GM12872 (cell line): ENCODE data around the gene CBLN3.

Source experiments
- TF ChIP-seq, protein P1 (sequence below): IDR thresholded peaks from 3 replicates; pipeline ENCODE4 v1.5.1; 2011; ENCODE audit warnings: low read depth, mild to moderate bottlenecking, low read length, moderate library complexity; ENCODE audit not compliant: insufficient read depth

The CBLN3 gene

DNA sequence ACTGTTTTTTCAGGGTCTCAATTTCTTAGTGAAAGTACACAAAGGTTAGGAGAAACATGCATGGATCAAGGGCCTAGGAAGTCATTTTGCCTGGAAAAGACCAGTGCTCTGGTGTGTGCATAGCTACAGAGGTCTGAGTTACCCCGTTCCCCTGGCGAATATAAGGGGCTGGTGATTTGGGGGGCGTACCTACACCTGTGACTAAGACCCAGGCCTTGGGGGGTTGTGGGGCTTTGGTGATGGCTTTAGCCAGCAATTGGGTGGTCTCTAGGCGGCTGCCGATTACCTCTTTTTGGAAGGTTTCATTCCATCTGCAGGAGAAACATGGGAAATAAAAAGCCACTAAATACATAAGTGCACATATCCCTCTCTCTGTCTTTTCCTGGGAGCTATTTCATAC lies 12.0 kb upstream of the CBLN3 start:
- TF ChIP-seq, protein P1, sequence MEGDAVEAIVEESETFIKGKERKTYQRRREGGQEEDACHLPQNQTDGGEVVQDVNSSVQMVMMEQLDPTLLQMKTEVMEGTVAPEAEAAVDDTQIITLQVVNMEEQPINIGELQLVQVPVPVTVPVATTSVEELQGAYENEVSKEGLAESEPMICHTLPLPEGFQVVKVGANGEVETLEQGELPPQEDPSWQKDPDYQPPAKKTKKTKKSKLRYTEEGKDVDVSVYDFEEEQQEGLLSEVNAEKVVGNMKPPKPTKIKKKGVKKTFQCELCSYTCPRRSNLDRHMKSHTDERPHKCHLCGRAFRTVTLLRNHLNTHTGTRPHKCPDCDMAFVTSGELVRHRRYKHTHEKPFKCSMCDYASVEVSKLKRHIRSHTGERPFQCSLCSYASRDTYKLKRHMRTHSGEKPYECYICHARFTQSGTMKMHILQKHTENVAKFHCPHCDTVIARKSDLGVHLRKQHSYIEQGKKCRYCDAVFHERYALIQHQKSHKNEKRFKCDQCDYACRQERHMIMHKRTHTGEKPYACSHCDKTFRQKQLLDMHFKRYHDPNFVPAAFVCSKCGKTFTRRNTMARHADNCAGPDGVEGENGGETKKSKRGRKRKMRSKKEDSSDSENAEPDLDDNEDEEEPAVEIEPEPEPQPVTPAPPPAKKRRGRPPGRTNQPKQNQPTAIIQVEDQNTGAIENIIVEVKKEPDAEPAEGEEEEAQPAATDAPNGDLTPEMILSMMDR: no peak

DNA sequence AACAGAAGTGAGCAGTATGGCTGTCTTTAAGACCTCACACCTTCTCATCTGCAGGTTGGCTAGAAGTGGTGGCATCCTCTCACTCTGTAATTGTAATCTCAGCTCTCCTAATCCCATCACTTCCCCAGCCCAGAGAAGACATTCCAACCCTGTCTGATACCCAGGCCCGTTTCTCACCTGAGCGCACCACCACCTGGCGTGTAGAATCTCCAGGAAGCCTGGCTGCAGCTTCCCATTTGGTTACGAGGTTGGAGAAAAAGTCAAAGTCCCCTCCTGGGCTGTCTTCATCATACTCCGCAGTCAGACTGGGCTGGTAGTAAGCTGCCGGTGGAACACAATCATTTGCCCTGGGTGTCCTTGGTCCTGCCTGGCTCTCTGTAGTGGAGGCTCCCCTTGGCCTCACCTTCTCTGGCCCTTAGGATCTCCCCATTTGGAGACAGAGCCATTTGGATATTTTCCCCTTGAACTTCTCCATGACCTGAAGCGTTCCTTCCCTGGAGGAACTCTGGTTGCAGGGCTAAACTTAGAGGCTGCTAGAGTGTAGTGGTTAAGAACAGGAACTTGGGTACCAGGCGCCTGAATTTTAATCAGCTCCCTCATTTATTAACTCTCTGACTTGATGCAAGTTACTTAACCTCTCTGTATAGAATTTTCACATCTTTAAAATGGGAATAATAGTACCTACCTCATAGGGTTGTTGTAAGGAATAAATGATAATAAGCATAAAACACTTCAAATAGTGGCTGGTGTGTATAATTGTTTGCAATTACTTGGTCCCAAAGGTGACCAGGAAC lies 11.3 kb upstream of the CBLN3 start:
- TF ChIP-seq, protein P1: no peak

DNA sequence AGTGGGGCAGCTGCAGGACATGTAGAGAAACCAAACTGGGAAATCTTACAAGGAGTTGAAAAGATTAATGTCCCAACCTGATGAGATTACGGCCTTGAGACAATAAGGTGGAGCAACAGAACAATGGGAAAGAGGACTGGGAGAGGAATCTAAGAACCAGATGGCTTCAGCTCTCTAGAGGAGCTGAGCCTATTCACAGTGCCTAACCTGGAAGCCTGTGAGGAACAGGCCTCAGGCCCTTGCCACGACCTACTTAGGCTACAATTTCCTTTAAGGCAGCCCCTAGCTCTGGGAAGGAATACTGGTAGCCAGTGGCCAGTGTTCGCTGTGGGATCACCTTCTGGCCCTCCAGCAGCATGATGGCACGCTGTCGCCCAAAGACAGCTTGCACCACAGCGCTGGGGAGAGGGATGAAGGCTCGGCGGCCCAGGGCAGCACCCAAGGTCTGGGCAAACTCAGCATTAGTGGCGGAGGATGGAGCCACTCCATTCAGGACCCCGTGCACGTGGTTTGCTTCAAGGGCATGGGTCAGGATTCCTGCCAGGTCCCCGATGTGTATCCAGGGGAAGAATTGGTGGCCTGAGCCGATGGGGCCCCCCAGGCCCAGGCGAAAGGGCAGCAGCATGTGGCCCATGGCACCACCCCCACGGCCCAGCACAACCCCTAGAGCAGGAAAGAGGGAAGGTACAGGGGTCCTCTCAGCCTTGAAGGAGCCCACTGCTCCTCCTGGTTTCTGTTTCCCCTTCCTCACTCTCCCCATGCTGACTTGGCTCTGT lies 10.6 kb upstream of the CBLN3 start:
- TF ChIP-seq, protein P1: no peak

DNA sequence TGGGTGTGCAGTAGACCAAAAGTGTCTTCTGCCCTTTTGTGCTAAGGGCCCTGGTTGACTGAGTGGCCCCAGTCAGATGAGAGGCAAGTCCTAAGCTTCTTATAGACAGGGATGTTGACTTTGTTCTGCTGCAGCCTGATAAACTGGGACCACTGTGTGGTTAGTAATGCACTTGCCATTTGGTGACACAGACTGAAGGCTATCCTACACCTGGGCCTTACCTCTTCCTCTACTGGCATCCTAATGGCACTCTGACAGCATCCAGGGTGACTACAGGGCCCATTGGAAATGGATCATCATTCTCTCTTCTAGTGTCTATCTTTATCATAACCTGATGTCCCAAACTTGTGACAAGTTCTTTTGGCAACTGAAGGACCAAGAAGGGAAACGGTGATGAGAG lies 9.8 kb upstream of the CBLN3 start:
- TF ChIP-seq, protein P1: no peak

DNA sequence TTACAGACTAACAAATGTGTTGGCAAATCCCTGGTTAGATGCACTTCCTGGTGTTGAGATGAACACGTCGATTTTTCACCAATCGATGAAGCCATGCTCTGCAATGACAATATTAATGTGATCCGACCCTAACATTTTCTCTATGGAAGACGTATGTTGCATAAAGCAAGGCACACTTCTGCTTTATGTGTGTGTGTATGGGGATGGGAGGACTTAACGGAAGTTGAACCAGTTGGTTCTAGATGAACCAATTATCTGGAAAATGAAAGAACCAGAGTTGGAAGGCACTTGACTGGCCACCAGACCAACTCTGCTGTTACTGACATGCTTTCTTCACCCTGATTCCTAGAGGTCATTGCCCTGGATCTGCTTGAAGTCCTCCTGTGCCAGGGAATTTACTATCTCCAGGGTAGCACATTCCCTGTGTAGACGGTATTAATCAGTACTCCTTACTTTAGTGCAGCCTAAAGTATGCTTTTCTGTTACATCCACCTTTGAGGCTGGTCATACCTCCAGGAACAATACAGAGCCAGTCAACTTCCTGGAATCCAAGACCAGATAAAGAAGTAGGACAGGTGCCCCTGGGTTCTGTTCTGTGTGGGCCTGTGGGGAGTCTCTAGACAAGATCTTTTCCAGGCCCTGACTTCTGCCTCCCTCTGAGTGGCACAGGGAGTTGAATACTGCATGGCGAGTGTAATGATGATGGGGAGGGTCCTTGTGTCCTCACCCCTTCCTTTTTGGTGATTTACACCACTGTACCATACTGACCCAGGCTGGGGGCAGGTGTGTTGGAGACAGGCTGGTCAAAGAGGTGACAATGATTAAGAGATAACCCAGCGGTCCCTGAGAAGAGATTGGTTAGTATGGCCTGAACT lies 9.0 kb upstream of the CBLN3 start:
- TF ChIP-seq, protein P1: no peak

DNA sequence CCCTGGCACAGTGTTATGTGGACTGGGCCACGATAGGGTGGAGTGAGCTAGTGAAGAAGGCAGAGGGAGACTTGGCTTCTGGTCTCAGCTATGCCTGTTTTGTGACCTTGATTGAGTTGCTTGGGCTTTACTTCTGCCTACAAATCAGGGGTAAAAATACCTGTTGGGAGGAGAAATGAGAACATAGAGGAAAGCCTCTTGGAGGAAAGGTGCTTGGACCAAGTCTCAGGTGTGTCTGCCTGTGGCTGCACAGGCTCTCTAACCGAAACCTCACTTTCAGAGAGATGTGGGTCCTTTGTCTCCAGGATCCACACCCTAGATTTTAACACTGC lies 8.2 kb upstream of the CBLN3 start:
- TF ChIP-seq, protein P1: no peak
